GM12891 (cell line): Measurements from ENCODE around the gene PAK4.

Experiments used
- POLR2A ChIP-seq: IDR thresholded peaks from 2 replicates; pipeline ENCODE4 v1.6.1; 2011; ENCODE audit warnings: low read depth, low read length, control low read depth
- POLR2AphosphoS5 ChIP-seq: IDR thresholded peaks from 2 replicates; pipeline ENCODE4 v1.6.1; 2011; ENCODE audit warnings: low read depth, low read length, control low read depth
- POU2F2 ChIP-seq: IDR thresholded peaks from 2 replicates; pipeline ENCODE4 v1.6.1; 2011; ENCODE audit warnings: low read depth, mild to moderate bottlenecking, control low read depth, low read length, moderate library complexity

DNA sequence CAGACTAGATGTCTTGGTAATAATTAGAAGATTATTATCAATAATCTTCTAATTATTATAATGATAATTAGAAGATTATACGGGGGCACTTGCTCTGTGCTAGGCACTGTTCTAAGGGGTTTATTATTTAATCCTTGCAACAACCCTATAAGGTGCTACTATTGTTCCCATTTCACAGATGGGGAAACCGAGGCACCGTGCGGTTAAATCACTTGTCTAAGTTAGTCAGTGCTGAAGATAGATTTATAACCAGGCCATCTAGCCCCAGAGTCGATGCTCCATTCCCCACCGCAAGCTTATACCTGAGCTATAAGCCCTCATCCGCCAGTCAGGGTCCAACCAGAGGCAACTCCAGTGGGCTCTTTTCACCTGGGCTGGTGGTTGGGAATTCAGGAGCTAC, 43.4 kb upstream of the PAK4 start:
- no peak for TF ChIP-seq POLR2AphosphoS5
- TF ChIP-seq POU2F2: no peak
- no peak for TF ChIP-seq POLR2A
